GM18502 (cell line): ENCODE data around the gene CUX1.
"Not testable (repeated sequence)": the region's sequence is repeated elsewhere in the genome, so short reads cannot be mapped to it uniquely, and the experiment has no call there.

Experiments
- ATAC-seq: cut with Tn5 transposase; IDR thresholded peaks from one replicate; pipeline ENCODE4 v1.9.1; 2021; ENCODE audit warnings: mild to moderate bottlenecking; ENCODE audit not compliant: unreplicated experiment, poor library complexity

Gene CUX1

GRCh38 chr7:102148799-102149198, 331.4 kb downstream of the CUX1 start:
- ATAC-seq, result no peak

- no peak for ATAC-seq
Observed at GRCh38 chr7:102149416-102149815, 332.0 kb downstream of the CUX1 start.

- no peak for ATAC-seq
Observed at GRCh38 chr7:102150266-102150665, 332.8 kb downstream of the CUX1 start.

- ATAC-seq, result no peak
Observed at GRCh38 chr7:102152672-102153598, 335.5 kb downstream of the CUX1 start.

- ATAC-seq, result no peak
Observed at GRCh38 chr7:102153599-102153946, 336.1 kb downstream of the CUX1 start.

- ATAC-seq, result no peak
Observed at GRCh38 chr7:102154425-102154824, 337.0 kb downstream of the CUX1 start.

GRCh38 chr7:102155821-102156441, 338.5 kb downstream of the CUX1 start:
- ATAC-seq, result no peak

- ATAC-seq, result no peak
Observed at GRCh38 chr7:102156867-102157266, 339.4 kb downstream of the CUX1 start.

GRCh38 chr7:102165136-102165535, 347.7 kb downstream of the CUX1 start:
- no peak for ATAC-seq

GRCh38 chr7:102167254-102167653, 349.8 kb downstream of the CUX1 start:
- ATAC-seq, result no peak

GRCh38 chr7:102169651-102170392, 352.4 kb downstream of the CUX1 start:
- no peak for ATAC-seq

- ATAC-seq, result no peak
Observed at GRCh38 chr7:102170393-102170970, 353.1 kb downstream of the CUX1 start.

- no peak for ATAC-seq
Observed at GRCh38 chr7:102173669-102174068, 356.2 kb downstream of the CUX1 start.

GRCh38 chr7:102175423-102176170, 358.2 kb downstream of the CUX1 start:
- no peak for ATAC-seq

- ATAC-seq, result no peak
Observed at GRCh38 chr7:102178410-102178809, 361.0 kb downstream of the CUX1 start.

- ATAC-seq, result no peak
Observed at GRCh38 chr7:102180727-102181126, 363.3 kb downstream of the CUX1 start.

GRCh38 chr7:102181517-102181916, 364.1 kb downstream of the CUX1 start:
- no peak for ATAC-seq

- no peak for ATAC-seq
Observed at GRCh38 chr7:102182016-102182415, 364.6 kb downstream of the CUX1 start.

GRCh38 chr7:102183848-102184247, 366.4 kb downstream of the CUX1 start:
- ATAC-seq, result not testable (repeated sequence)

GRCh38 chr7:102184303-102184702, 366.9 kb downstream of the CUX1 start:
- no peak for ATAC-seq
